ENCODE results near the gene FDCSP.
"Not testable (repeated sequence)": the region's sequence is repeated elsewhere in the genome, so short reads cannot be mapped to it uniquely, and the experiment has no call there.

FDCSP gene

GRCh38 chr4:70239131-70239883 is 13.4 kb downstream of the FDCSP start:
- no peak for DNase-seq (ENCODE audit: low read depth in 2 of 3, low spot score in 1 of 3)

DNA sequence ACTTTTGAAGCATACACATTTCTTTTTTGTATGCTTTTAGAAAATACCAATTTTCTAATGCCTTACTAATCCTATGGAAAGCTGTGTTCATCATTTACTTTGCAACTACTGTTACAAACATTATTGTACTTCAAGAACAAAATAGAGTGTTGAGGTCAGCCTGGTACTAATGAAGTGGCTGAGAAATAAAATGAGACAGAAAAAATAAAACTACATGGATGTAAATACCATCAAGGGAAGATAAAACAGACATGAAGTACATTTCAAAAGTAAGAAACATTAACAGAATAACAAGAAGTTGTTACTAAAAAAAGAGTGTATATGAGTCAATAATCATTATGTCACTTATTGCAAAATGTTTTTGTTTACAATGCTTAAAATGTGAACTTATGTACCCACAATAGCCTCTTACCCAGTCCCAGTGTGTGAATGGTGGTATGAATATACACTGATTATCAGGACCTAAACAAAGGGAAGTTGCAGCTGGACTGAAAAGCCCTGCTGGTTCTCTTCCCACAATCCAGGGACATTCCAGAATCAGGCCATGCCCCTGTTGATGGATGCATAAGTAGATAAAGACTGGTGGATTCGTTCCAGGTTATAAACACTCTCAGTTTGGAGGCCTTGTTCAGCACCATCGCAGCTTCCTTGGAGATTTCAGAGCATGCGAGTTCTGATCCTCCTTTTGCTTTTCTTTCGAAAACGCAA is 14.1 kb downstream of the FDCSP start:
- no peak for DNase-seq (ENCODE audit: low read depth in 2 of 3, low spot score in 1 of 3)

- DNase-seq (ENCODE audit: low read depth in 2 of 3, low spot score in 1 of 3) = not testable (repeated sequence)
Observed at GRCh38 chr4:70242297-70242696, 16.4 kb downstream of the FDCSP start, which contains the start of gene CSN3. CSN3 (plus strand) TSS chr4:70242597; CDS start chr4:70244820, 2,223 bp downstream.

DNA sequence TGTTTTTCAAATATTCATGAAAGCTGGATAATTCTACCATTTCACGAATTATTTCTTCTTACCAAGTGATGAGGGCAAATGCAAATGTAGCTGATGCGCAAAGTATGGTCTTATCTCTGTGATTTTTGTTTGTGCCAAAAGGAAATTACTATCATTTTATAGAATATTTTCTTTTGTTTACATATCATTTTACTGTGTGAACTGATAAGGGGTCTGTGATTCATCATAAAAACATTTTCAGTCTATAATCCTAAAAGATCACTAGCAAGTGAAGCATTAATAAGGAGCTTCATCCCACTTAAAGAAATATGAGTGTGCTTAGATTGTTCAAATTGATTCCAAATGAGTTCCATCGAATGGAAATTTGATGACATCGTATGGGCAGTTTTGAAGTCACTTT is 17.2 kb downstream of the FDCSP start:
- no peak for DNase-seq (ENCODE audit: low read depth in 2 of 3, low spot score in 1 of 3)

DNA sequence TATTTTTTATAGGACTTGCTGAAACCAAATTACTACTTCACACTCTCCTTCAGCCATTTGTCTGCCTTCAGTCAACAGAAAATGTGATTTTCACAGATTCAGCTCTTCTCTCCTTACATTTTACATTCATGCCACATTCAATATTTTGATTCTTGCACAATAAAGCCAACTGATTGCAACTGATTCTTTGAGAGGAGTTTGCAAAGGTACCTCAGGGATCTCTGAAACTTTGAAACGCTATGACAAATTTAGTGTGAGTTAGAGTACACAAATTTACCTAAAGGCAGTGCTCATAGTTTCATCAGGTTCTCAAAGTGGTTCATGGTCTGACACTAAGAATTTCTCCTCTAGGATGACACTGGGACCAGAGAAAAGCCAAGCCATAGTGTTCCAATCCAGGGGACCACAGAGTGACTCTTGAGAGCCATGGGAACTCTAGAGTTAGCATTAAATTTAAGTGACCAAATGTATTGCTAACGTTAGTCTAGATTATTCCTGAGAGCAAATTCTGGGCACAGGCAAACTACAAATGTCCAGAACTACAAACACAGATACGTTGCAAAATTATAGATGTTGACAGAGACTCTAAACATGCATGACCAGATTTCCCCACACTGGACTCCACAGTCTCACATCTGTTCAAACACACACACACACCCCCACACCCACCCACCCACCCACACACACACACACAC is 25.5 kb downstream of the FDCSP start:
- DNase-seq (ENCODE audit: low read depth in 2 of 3, low spot score in 1 of 3) = no peak

DNA sequence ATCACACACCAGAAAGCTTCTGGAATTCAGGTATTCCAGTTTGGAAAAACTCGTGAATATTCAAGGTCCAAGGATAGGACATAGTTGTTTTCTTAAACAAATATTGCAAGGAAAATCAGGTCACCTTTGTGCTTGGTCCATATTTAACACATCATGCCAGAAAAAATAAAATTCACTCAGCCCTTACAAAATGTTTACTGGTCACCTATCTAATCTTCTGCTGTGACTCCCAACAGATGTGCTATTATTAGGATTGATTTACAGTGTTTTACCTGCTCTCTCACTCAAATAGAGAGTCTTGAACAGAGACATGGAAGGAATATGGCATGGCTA is 26.0 kb downstream of the FDCSP start:
- no peak for DNase-seq (ENCODE audit: low read depth in 2 of 3, low spot score in 1 of 3)

- no peak for DNase-seq (ENCODE audit: low read depth in 2 of 3, low spot score in 1 of 3)
Observed at GRCh38 chr4:70269674-70270073, 43.8 kb downstream of the FDCSP start.

GRCh38 chr4:70277121-70277520 is 51.2 kb downstream of the FDCSP start:
- no peak for DNase-seq (ENCODE audit: low read depth in 2 of 3, low spot score in 1 of 3)

DNA sequence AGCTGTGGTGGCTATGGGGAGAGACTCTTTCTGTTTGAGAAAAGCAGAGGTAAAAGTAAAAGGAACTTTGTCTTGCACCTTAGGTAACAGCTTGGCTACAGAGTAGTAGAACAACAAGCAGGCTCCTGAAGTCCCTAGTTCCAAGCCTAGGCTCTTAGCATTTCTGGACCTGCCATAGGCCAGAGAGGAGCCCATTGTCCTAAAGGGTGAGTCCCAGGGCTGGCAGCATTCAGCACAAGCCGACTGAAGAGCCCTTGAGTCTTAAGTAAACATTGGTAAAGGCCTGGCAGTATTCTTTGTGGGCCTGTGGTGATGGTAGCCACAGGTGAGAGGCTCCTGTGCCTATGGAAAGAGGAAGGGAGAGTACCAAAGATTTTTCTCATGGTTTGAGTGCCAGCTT is 54.6 kb downstream of the FDCSP start:
- DNase-seq (ENCODE audit: low read depth in 2 of 3, low spot score in 1 of 3) = no peak
